Measurements from ENCODE around the gene MTHFD1L. TPM values are rescaled to one million over a fixed set of nuclear protein-coding genes. Genes with fewer than 3 reads are reported as not detected.

The MTHFD1L gene
- total RNA-seq, 2 experiments from 2014 or later, result 103 to 129 TPM

GRCh38 chr6:150919938-150920337 lies 54.4 kb downstream of the MTHFD1L start:
- no peak for ATAC-seq
- Mint-ChIP-seq H3K27ac (no peak overlapping the region), H3K4me1 (no peaks in the 10 kb centered on the region), H3K9me3 (ENCODE audit: low read depth) (no peaks in the 10 kb centered on the region), H3K27me3 (no peaks in the 10 kb centered on the region), H3K4me3 (no peak overlapping the region), H3K36me3 (ENCODE audit: low read depth) (peaks cover 56% of the 10 kb centered on the region)
- no peak for DNase-seq
- ChIA-PET POLR2A (no interaction called here), CTCF (interaction anchor here (0.6 to 1.0 kb wide), 3 partner anchors 15 to 849 kb away, joined by 3 read pairs; no protein-coding TSS in a partner anchor)
- intact Hi-C loops (cut with DNase I, micrococcal nuclease), result no loop called here

- no peaks in the 10 kb centered on the region for H3K9me3 Mint-ChIP-seq (ENCODE audit: low read depth)
- no peak overlapping the region for H3K27ac Mint-ChIP-seq
- DNase-seq (no peak), ATAC-seq (no peak)
- no peaks in the 10 kb centered on the region for H3K4me1 Mint-ChIP-seq
- no peaks in the 10 kb centered on the region for H3K27me3 Mint-ChIP-seq
- ChIA-PET CTCF (no interaction called here), POLR2A (no interaction called here)
- intact Hi-C loops (cut with DNase I, micrococcal nuclease), result no loop called here
- peaks cover 69% of the 10 kb centered on the region for H3K36me3 Mint-ChIP-seq (ENCODE audit: low read depth)
- H3K4me3 Mint-ChIP-seq, result no peak overlapping the region
These were observed 56.6 kb downstream of the MTHFD1L start for GRCh38 chr6:150922137-150922536.

GRCh38 chr6:150924808-150925589 lies 59.5 kb downstream of the MTHFD1L start:
- no peaks in the 10 kb centered on the region for H3K4me1 Mint-ChIP-seq
- H3K9me3 Mint-ChIP-seq (ENCODE audit: low read depth), result no peaks in the 10 kb centered on the region
- CTCF ChIA-PET, result interaction anchor here (0.6 kb wide), 1 partner anchor 121 kb away, joined by 4 read pairs; no protein-coding TSS in a partner anchor
- no peak overlapping the region for H3K27ac Mint-ChIP-seq
- ATAC-seq (no peak), DNase-seq (no peak)
- POLR2A ChIA-PET, result no interaction called here
- intact Hi-C loops (cut with DNase I, micrococcal nuclease), result no loop called here
- H3K36me3 Mint-ChIP-seq (ENCODE audit: low read depth), result peaks cover 63% of the 10 kb centered on the region
- H3K27me3 Mint-ChIP-seq, result no peaks in the 10 kb centered on the region
- no peak overlapping the region for H3K4me3 Mint-ChIP-seq

GRCh38 chr6:150925590-150925928 lies 60.1 kb downstream of the MTHFD1L start:
- POLR2A ChIA-PET, result no interaction called here
- Mint-ChIP-seq H3K27ac (no peak overlapping the region), H3K9me3 (ENCODE audit: low read depth) (no peaks in the 10 kb centered on the region), H3K4me3 (no peak overlapping the region), H3K36me3 (ENCODE audit: low read depth) (peaks cover 62% of the 10 kb centered on the region), H3K27me3 (no peaks in the 10 kb centered on the region), H3K4me1 (no peaks in the 10 kb centered on the region)
- intact Hi-C loops (cut with DNase I, micrococcal nuclease), result no loop called here
- ATAC-seq (no peak), DNase-seq (no peak)
- CTCF ChIA-PET, result no interaction called here

GRCh38 chr6:150925976-150926375 lies 60.5 kb downstream of the MTHFD1L start:
- DNase-seq (no peak), ATAC-seq (no peak)
- ChIA-PET CTCF (no interaction called here), POLR2A (no interaction called here)
- peak overlapping the region; percentile 35 for H3K27ac Mint-ChIP-seq
- no peak overlapping the region for H3K4me3 Mint-ChIP-seq
- H3K36me3 Mint-ChIP-seq (ENCODE audit: low read depth), result peaks cover 62% of the 10 kb centered on the region
- no peaks in the 10 kb centered on the region for H3K9me3 Mint-ChIP-seq (ENCODE audit: low read depth)
- H3K27me3 Mint-ChIP-seq, result no peaks in the 10 kb centered on the region
- no peaks in the 10 kb centered on the region for H3K4me1 Mint-ChIP-seq
- intact Hi-C loops (cut with DNase I, micrococcal nuclease), result no loop called here

- H3K27ac Mint-ChIP-seq, result no peak overlapping the region
- DNase-seq (no peak), ATAC-seq (no peak)
- no peak overlapping the region for H3K4me3 Mint-ChIP-seq
- POLR2A ChIA-PET, result no interaction called here
- intact Hi-C loops (cut with DNase I, micrococcal nuclease), result no loop called here
- H3K4me1 Mint-ChIP-seq, result no peaks in the 10 kb centered on the region
- H3K36me3 Mint-ChIP-seq (ENCODE audit: low read depth), result peaks cover 62% of the 10 kb centered on the region
- H3K27me3 Mint-ChIP-seq, result no peaks in the 10 kb centered on the region
- CTCF ChIA-PET, result interaction anchor here (0.6 to 1.1 kb wide), 4 partner anchors 20 to 395 kb away, joined by 3 to 4 read pairs (median 4); no protein-coding TSS in a partner anchor
- H3K9me3 Mint-ChIP-seq (ENCODE audit: low read depth), result no peaks in the 10 kb centered on the region
These were observed 63.4 kb downstream of the MTHFD1L start for GRCh38 chr6:150928882-150929281.

- H3K36me3 Mint-ChIP-seq (ENCODE audit: low read depth), result peaks cover 64% of the 10 kb centered on the region
These were observed 63.9 kb downstream of the MTHFD1L start for GRCh38 chr6:150929416-150929815.

GRCh38 chr6:150930841-150931240 lies 65.3 kb downstream of the MTHFD1L start:
- Mint-ChIP-seq H3K4me1 (no peaks in the 10 kb centered on the region), H3K4me3 (no peak overlapping the region), H3K27me3 (no peaks in the 10 kb centered on the region), H3K36me3 (ENCODE audit: low read depth) (peaks cover 58% of the 10 kb centered on the region), H3K9me3 (ENCODE audit: low read depth) (no peaks in the 10 kb centered on the region), H3K27ac (no peak overlapping the region)
- DNase-seq, result no peak
- intact Hi-C loops (cut with DNase I, micrococcal nuclease), result no loop called here
- no peak for ATAC-seq
- CTCF ChIA-PET, result interaction anchor here (0.6 kb wide), 1 partner anchor 13 kb away, joined by 3 read pairs; no protein-coding TSS in a partner anchor
- POLR2A ChIA-PET, result no interaction called here

More at GRCh38 chr6:150929416-150929815, 63.9 kb downstream of the MTHFD1L start:
- ATAC-seq (no peak), DNase-seq (no peak)
- H3K9me3 Mint-ChIP-seq (ENCODE audit: low read depth), result no peaks in the 10 kb centered on the region
- ChIA-PET CTCF (interaction anchor here (0.6 to 1.4 kb wide), 3 partner anchors 21 to 395 kb away, joined by 3 to 4 read pairs (median 4); no protein-coding TSS in a partner anchor), POLR2A (no interaction called here)
- no peaks in the 10 kb centered on the region for H3K4me1 Mint-ChIP-seq
- no peak overlapping the region for H3K27ac Mint-ChIP-seq
- intact Hi-C loops (cut with DNase I, micrococcal nuclease), result no loop called here
- H3K4me3 Mint-ChIP-seq, result no peak overlapping the region
- H3K27me3 Mint-ChIP-seq, result no peaks in the 10 kb centered on the region

- ChIA-PET POLR2A (no interaction called here), CTCF (no interaction called here)
- Mint-ChIP-seq H3K27me3 (no peaks in the 10 kb centered on the region), H3K36me3 (ENCODE audit: low read depth) (peaks cover 55% of the 10 kb centered on the region), H3K9me3 (ENCODE audit: low read depth) (no peaks in the 10 kb centered on the region), H3K4me3 (no peak overlapping the region), H3K27ac (no peak overlapping the region), H3K4me1 (no peaks in the 10 kb centered on the region)
- intact Hi-C loops (cut with DNase I, micrococcal nuclease), result no loop called here
- DNase-seq (no peak), ATAC-seq (no peak)
These were observed 65.9 kb downstream of the MTHFD1L start for GRCh38 chr6:150931405-150931804.

GRCh38 chr6:150932996-150933395 lies 67.5 kb downstream of the MTHFD1L start:
- no peaks in the 10 kb centered on the region for H3K4me1 Mint-ChIP-seq
- H3K27me3 Mint-ChIP-seq, result no peaks in the 10 kb centered on the region

GRCh38 chr6:150934380-150934779 lies 68.9 kb downstream of the MTHFD1L start:
- no peak overlapping the region for H3K4me3 Mint-ChIP-seq
- no peaks in the 10 kb centered on the region for H3K27me3 Mint-ChIP-seq
- ChIA-PET CTCF (no interaction called here), POLR2A (no interaction called here)
- no peaks in the 10 kb centered on the region for H3K9me3 Mint-ChIP-seq (ENCODE audit: low read depth)
- H3K27ac Mint-ChIP-seq, result no peak overlapping the region
- no peak for DNase-seq
- peaks cover 65% of the 10 kb centered on the region for H3K36me3 Mint-ChIP-seq (ENCODE audit: low read depth)
- H3K4me1 Mint-ChIP-seq, result no peaks in the 10 kb centered on the region
- no peak for ATAC-seq
- intact Hi-C loops (cut with DNase I, micrococcal nuclease), result no loop called here

More at GRCh38 chr6:150932996-150933395, 67.5 kb downstream of the MTHFD1L start:
- ATAC-seq, result no peak
- Mint-ChIP-seq H3K27ac (no peak overlapping the region), H3K9me3 (ENCODE audit: low read depth) (no peaks in the 10 kb centered on the region), H3K4me3 (no peak overlapping the region), H3K36me3 (ENCODE audit: low read depth) (peaks cover 58% of the 10 kb centered on the region)
- intact Hi-C loops (cut with DNase I, micrococcal nuclease), result no loop called here
- DNase-seq, result no peak
- CTCF ChIA-PET, result interaction anchor here (0.7 to 0.9 kb wide), 2 partner anchors 41 to 392 kb away, joined by 3 to 4 read pairs; no protein-coding TSS in a partner anchor
- POLR2A ChIA-PET, result no interaction called here

- Mint-ChIP-seq H3K4me3 (no peak overlapping the region), H3K9me3 (ENCODE audit: low read depth) (no peaks in the 10 kb centered on the region), H3K27ac (no peak overlapping the region), H3K27me3 (no peaks in the 10 kb centered on the region), H3K4me1 (no peaks in the 10 kb centered on the region), H3K36me3 (ENCODE audit: low read depth) (peaks cover 70% of the 10 kb centered on the region)
- CTCF ChIA-PET, result interaction anchor here (0.6 kb wide), 1 partner anchor 79 kb away, joined by 4 read pairs; no protein-coding TSS in a partner anchor
- DNase-seq, result no peak
- POLR2A ChIA-PET, result no interaction called here
- intact Hi-C loops (cut with DNase I, micrococcal nuclease), result no loop called here
- ATAC-seq, result no peak
These were observed 70.6 kb downstream of the MTHFD1L start for GRCh38 chr6:150936021-150936555.
